Esophagus squamous epithelium (tissue), 4 donors: Measurements from ENCODE around the gene TAF6L.

Source experiments
- CTCF ChIP-seq, 6 experiments: fragments of 450-650 bp in 4 of 6; fragments of 200-600 bp in 2 of 6; sonication (generic) in 2 of 6; IDR thresholded peaks; one replicate each; pipeline ENCODE4 v1.5.1; 2016 to 2019; ENCODE audit warnings: antibody characterized with exemption in 6 of 6, mild to moderate bottlenecking in 4 of 6, moderate library complexity in 4 of 6
- POLR2A ChIP-seq, 4 donors: fragments of 450-650 bp; IDR thresholded peaks; one replicate each; pipeline ENCODE4 v1.6.1; 2017; ENCODE audit warnings: antibody characterized with exemption in 4 of 4, mild to moderate bottlenecking in 4 of 4, moderate library complexity in 3 of 4

GRCh38 chr11:62810748-62811147 lies 39.6 kb downstream of the TAF6L start:
- TF ChIP-seq CTCF (IDR thresholded peaks at IDR 0.05) (no peak), POLR2A (IDR thresholded peaks at IDR 0.05) (no peak)
